Endodermal cell (in vitro differentiated cells): Measurements from ENCODE around the gene GPR150. TPM values are rescaled to one million over a fixed set of nuclear protein-coding genes. Genes with fewer than 3 reads are reported as not detected.

Source experiments
- DNase-seq: peaks from one replicate; pipeline ENCODE4 v3.0.0-alpha.2; 2017
- H3K27ac ChIP-seq: 2 replicates; pipeline ENCODE4 v1.5.1; 2013; ENCODE audit warnings: mild to moderate bottlenecking, low read depth, low read length, moderate library complexity
- H3K27me3 ChIP-seq: 2 replicates; pipeline ENCODE4 v1.6.1; 2013; ENCODE audit warnings: mild to moderate bottlenecking, low read length, moderate library complexity; ENCODE audit not compliant: insufficient read depth, control insufficient read depth, poor library complexity, severe bottlenecking
- H3K36me3 ChIP-seq: 2 replicates; pipeline ENCODE4 v1.7.0; 2013; ENCODE audit warnings: mild to moderate bottlenecking, low read length, moderate library complexity; ENCODE audit not compliant: control insufficient read depth, insufficient read depth
- H3K4me1 ChIP-seq: one replicate; pipeline ENCODE4 v1.7.0; 2013; ENCODE audit warnings: low read length; ENCODE audit not compliant: control insufficient read depth, insufficient read depth
- H3K4me3 ChIP-seq: 2 replicates; pipeline ENCODE4 v1.5.1; 2013; ENCODE audit warnings: mild to moderate bottlenecking, low read length, moderate library complexity
- H3K9ac ChIP-seq: 2 replicates; pipeline ENCODE4 v1.6.1; 2013; ENCODE audit warnings: mild to moderate bottlenecking, low read length, moderate library complexity; ENCODE audit not compliant: poor library complexity, severe bottlenecking; ENCODE audit errors: extremely low read depth
- H3K9me3 ChIP-seq: 2 replicates; pipeline ENCODE4 v1.6.1; 2013; ENCODE audit warnings: mild to moderate bottlenecking, low read length, moderate library complexity; ENCODE audit not compliant: control insufficient read depth
- H3K27ac Mint-ChIP-seq: 2 replicates; pipeline ENCODE4 v1.8.0; 2020; ENCODE audit warnings: mixed read lengths
- H3K27me3 Mint-ChIP-seq: 2 replicates; pipeline ENCODE4 v1.8.0; 2021; ENCODE audit warnings: mild to moderate bottlenecking, mixed read lengths; ENCODE audit not compliant: insufficient read depth
- H3K36me3 Mint-ChIP-seq: 2 replicates; pipeline ENCODE4 v1.8.0; 2020; ENCODE audit warnings: low read depth, mixed read lengths
- H3K4me1 Mint-ChIP-seq: 2 replicates; pipeline ENCODE4 v1.8.0; 2020; ENCODE audit warnings: mixed read lengths
- H3K4me3 Mint-ChIP-seq: 2 replicates; pipeline ENCODE4 v1.8.0; 2020; ENCODE audit warnings: mild to moderate bottlenecking, moderate library complexity, mixed read lengths
- H3K9me3 Mint-ChIP-seq: 2 replicates; pipeline ENCODE4 v1.8.0; 2020; ENCODE audit warnings: mild to moderate bottlenecking, mixed read lengths
- WGBS, 2 experiments: methylation state at CpG; one replicate each; pipeline versions ENCODE4 v1.1.5 to v1.1.7; 2013; ENCODE audit warnings: missing lambda C conversion rate in 2 of 2, mixed read lengths in 1 of 2; ENCODE audit not compliant: insufficient coverage in 1 of 2, insufficient read length in 1 of 2; 5-methylcytosine and 5-hydroxymethylcytosine counted together
- total RNA-seq, 2 donors: library from RNA; stranded (reverse); fragmentation: NEBNext Ultra II Directional in 1 of 2; extraction: Animal tissue kit (Norgen Biotek cat#: 25700) in 1 of 2; gene quantifications; 2 replicates in 1 of 2; 3 replicates in 1 of 2; pipeline ENCODE4 v1.2.1, GENCODE V29; 2021
- TF ChIP-seq, protein P1 (sequence below): fragments of 200-600 bp; sonication (generic); conservative IDR thresholded peaks from 2 replicates; pipeline ENCODE4 v1.5.0; 2021; ENCODE audit warnings: antibody characterized with exemption, mild to moderate bottlenecking

GPR150 gene
- total RNA-seq, 2 donors from 2014 or later = 0.13 to 0.22 TPM

DNA sequence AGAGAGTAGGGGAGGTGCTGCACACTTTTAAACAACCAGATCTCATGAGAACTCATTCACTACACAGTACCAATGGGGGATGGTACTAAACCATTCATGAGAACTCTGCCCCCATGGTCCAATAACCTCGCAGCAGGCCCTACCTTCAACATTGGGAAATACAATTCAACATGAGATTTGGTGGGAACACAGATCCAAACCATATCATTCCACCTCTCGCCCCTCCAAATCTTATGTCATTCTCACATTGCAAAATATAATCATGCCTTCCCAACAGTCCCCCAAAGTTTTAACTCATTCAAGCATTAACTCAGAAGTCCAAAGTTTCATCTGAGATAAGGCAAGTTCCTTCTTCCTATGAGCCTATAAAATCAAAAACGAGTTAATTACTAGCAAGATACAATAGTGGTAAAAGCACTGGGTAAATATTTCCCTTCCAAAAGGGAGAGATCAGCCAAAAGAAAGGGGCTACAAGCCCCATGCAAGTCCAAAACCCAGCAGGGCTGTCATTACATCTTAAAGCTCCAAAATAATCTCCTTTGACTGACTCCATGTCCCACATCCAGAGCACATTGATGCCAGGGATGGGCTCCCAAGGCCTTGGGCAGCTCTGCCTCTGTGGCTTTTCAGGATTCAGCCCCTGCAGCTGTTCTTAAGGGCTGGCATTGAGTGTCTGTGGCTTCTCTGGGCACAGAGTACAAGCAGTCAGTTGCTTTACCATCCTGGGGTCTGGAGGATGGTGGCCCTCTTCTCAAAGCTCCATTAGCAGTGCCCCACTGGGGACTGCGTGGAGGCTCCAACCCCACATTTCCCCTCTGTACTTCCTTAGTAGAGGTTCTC, 8.3 kb downstream of the GPR150 start:
- Histone ChIP-seq H3K36me3 (no peaks in the 10 kb centered on the region), H3K27me3 (peaks cover 17% of the 10 kb centered on the region), H3K4me3 (no peak overlapping the region), H3K9ac (no peak overlapping the region), H3K27ac (no peak overlapping the region), H3K4me1 (peaks cover 4% of the 10 kb centered on the region), H3K9me3 (peaks cover 20% of the 10 kb centered on the region)
- Mint-ChIP-seq H3K9me3 (peaks cover 24% of the 10 kb centered on the region), H3K4me3 (no peak overlapping the region), H3K27ac (no peak overlapping the region), H3K36me3 (no peaks in the 10 kb centered on the region), H3K4me1 (peaks cover 11% of the 10 kb centered on the region), H3K27me3 (peaks cover 12% of the 10 kb centered on the region)
- 82 to 96% methylated on average over 4 of the region's 4 CpGs for WGBS, 2 experiments
- DNase-seq = no peak
- TF ChIP-seq, protein P1, sequence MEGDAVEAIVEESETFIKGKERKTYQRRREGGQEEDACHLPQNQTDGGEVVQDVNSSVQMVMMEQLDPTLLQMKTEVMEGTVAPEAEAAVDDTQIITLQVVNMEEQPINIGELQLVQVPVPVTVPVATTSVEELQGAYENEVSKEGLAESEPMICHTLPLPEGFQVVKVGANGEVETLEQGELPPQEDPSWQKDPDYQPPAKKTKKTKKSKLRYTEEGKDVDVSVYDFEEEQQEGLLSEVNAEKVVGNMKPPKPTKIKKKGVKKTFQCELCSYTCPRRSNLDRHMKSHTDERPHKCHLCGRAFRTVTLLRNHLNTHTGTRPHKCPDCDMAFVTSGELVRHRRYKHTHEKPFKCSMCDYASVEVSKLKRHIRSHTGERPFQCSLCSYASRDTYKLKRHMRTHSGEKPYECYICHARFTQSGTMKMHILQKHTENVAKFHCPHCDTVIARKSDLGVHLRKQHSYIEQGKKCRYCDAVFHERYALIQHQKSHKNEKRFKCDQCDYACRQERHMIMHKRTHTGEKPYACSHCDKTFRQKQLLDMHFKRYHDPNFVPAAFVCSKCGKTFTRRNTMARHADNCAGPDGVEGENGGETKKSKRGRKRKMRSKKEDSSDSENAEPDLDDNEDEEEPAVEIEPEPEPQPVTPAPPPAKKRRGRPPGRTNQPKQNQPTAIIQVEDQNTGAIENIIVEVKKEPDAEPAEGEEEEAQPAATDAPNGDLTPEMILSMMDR = no peak

DNA sequence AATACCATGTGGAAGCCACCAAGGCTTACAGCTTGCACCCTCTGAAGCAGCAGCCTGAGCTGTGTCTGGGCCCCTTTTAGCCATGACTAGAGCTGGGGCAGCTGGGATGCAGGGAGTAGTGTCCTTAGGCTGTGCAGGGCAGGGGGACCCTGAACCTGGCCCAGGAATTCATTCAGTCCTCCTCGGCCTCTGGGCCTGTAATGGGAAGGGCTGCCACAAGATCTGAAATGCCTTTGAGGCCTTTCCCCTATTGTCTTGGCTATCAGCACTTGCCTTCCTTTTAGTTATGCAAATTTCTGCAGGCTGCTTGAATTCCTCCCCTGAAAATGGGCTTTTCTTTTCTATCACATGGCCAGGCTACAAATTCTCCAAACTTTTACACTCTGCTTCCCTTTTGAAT, 9.0 kb downstream of the GPR150 start:
- peaks cover 11% of the 10 kb centered on the region for H3K4me1 Mint-ChIP-seq
- H3K36me3 Mint-ChIP-seq = no peaks in the 10 kb centered on the region
- Histone ChIP-seq H3K27me3 (peaks cover 9% of the 10 kb centered on the region), H3K4me1 (peaks cover 4% of the 10 kb centered on the region), H3K9me3 (peaks cover 20% of the 10 kb centered on the region), H3K27ac (no peak overlapping the region), H3K4me3 (no peak overlapping the region), H3K9ac (no peak overlapping the region), H3K36me3 (no peaks in the 10 kb centered on the region)
- no peak overlapping the region for H3K27ac Mint-ChIP-seq
- peaks cover 5% of the 10 kb centered on the region for H3K27me3 Mint-ChIP-seq
- 82 to 97% methylated on average over 1 of the region's 1 CpG for WGBS, 2 experiments
- no peak for DNase-seq
- no peak overlapping the region for H3K4me3 Mint-ChIP-seq
- peaks cover 24% of the 10 kb centered on the region for H3K9me3 Mint-ChIP-seq
- TF ChIP-seq, protein P1 = no peak

DNA sequence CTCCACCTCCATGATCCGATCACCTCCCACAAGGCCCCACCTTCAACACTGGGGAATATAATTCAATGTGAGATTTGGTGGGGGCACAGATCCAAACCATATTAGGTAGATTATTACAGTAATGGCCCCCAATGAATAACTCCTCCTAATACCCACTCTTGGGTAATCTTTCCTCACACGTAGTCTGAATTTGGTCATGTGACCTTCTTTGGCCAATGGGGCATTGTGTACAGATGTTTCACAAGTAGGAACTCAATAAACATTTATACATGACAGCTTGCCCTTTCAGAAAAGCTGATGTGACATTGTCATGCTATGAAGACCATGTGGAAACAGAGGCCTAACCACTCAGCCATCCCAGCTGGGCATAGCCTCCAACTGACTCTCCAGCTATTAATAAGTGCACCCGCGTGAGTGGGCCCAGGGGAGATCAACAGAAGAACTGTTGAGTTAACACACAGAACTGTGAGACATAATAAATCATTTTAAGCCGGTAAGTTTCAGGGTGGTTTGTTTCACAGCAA, 10.6 kb downstream of the GPR150 start:
- H3K27ac ChIP-seq = no peak overlapping the region
- Mint-ChIP-seq H3K27ac (no peak overlapping the region), H3K4me3 (no peak overlapping the region), H3K9me3 (peaks cover 24% of the 10 kb centered on the region), H3K36me3 (no peaks in the 10 kb centered on the region), H3K4me1 (peaks cover 11% of the 10 kb centered on the region), H3K27me3 (no peaks in the 10 kb centered on the region)
- TF ChIP-seq, protein P1 = no peak
- DNase-seq = no peak
- peaks cover 20% of the 10 kb centered on the region for H3K9me3 ChIP-seq
- peaks cover 4% of the 10 kb centered on the region for H3K4me1 ChIP-seq
- H3K9ac ChIP-seq = no peak overlapping the region
- no peak overlapping the region for H3K4me3 ChIP-seq
- H3K36me3 ChIP-seq = no peaks in the 10 kb centered on the region
- 96 to 97% methylated on average over 3 to 5 of the region's 5 CpGs for WGBS, 2 experiments
- peaks cover 2% of the 10 kb centered on the region for H3K27me3 ChIP-seq
